ENCODE results near the gene FXYD2.
A peak's percentile ranks its signal among the peaks of the same experiment; 100 is the strongest.

The FXYD2 gene

GRCh38 chr11:117835576-117835975 lies 11.0 kb upstream of the FXYD2 start:
- no peak for DNase-seq (ENCODE audit: low read depth in 3 of 3)

- DNase-seq (ENCODE audit: low read depth in 3 of 3): no peak
Observed at GRCh38 chr11:117834838-117835443, 10.4 kb upstream of the FXYD2 start.

- DNase-seq (ENCODE audit: low read depth in 3 of 3): no peak
Observed at GRCh38 chr11:117834068-117834810, 9.7 kb upstream of the FXYD2 start.

- no peak for DNase-seq (ENCODE audit: low read depth in 3 of 3)
Observed at GRCh38 chr11:117833401-117833891, 8.9 kb upstream of the FXYD2 start.

- DNase-seq (ENCODE audit: low read depth in 3 of 3): no peak
Observed at GRCh38 chr11:117832511-117832910, 8.0 kb upstream of the FXYD2 start.

GRCh38 chr11:117831661-117832415 lies 7.3 kb upstream of the FXYD2 start:
- DNase-seq (ENCODE audit: low read depth in 3 of 3): no peak

GRCh38 chr11:117830674-117831351 lies 6.3 kb upstream of the FXYD2 start:
- no peak for DNase-seq (ENCODE audit: low read depth in 3 of 3)

- DNase-seq (ENCODE audit: low read depth in 3 of 3): no peak
Observed at GRCh38 chr11:117830072-117830471, 5.5 kb upstream of the FXYD2 start.

- no peak for DNase-seq (ENCODE audit: low read depth in 3 of 3)
Observed at GRCh38 chr11:117829369-117829725, 4.8 kb upstream of the FXYD2 start.

GRCh38 chr11:117828611-117829368 lies 4.2 kb upstream of the FXYD2 start:
- peak; percentile 69 to 86 (median 73) for DNase-seq (ENCODE audit: low read depth in 3 of 3)

- DNase-seq (ENCODE audit: low read depth in 3 of 3): no peak
Observed at GRCh38 chr11:117827521-117828511, 3.3 kb upstream of the FXYD2 start.

- DNase-seq (ENCODE audit: low read depth in 3 of 3): no peak
Observed at GRCh38 chr11:117826832-117827231, 2.3 kb upstream of the FXYD2 start.

- DNase-seq (ENCODE audit: low read depth in 3 of 3): no peak
Observed at GRCh38 chr11:117826190-117826570, 1.6 kb upstream of the FXYD2 start.

- no peak for DNase-seq (ENCODE audit: low read depth in 3 of 3)
Observed at GRCh38 chr11:117825538-117826189, 1.1 kb upstream of the FXYD2 start.

- DNase-seq (ENCODE audit: low read depth in 3 of 3): no peak
Observed at GRCh38 chr11:117823946-117824420, 561 bp downstream of the FXYD2 start.

GRCh38 chr11:117823294-117823945 lies 1.1 kb downstream of the FXYD2 start:
- DNase-seq (ENCODE audit: low read depth in 3 of 3): no peak

GRCh38 chr11:117822074-117823033 lies 2.2 kb downstream of the FXYD2 start:
- peak in 1 of 3 experiments; percentile 57 for DNase-seq (ENCODE audit: low read depth in 3 of 3)

GRCh38 chr11:117821431-117821830 lies 3.1 kb downstream of the FXYD2 start:
- DNase-seq (ENCODE audit: low read depth in 3 of 3): no peak
